ENCODE measurements around the gene OXSR1.

- TF ChIP-seq CTCF (IDR thresholded peaks at IDR 0.05) (no peak), POLR2A (IDR thresholded peaks at IDR 0.05) (no peak)
Observed at GRCh38 chr3:38154625-38155255, 10.6 kb upstream of the OXSR1 start.

Measured in Peyer's patch (tissue), 4 donors.